GM12875 (cell line): ENCODE data around the gene ST3GAL3.

ENCODE experiments used
- H3K4me3 ChIP-seq: one replicate; pipeline ENCODE4 v1.5.1; 2011; ENCODE audit warnings: low read depth, low read length, control low read depth
- TF ChIP-seq, protein P1 (sequence below): IDR thresholded peaks from 2 replicates; pipeline ENCODE4 v1.5.1; 2011; ENCODE audit warnings: low read depth, mild to moderate bottlenecking, control low read depth, inconsistent platforms, low read length, moderate library complexity, borderline replicate concordance; ENCODE audit not compliant: insufficient read depth

Gene ST3GAL3

DNA sequence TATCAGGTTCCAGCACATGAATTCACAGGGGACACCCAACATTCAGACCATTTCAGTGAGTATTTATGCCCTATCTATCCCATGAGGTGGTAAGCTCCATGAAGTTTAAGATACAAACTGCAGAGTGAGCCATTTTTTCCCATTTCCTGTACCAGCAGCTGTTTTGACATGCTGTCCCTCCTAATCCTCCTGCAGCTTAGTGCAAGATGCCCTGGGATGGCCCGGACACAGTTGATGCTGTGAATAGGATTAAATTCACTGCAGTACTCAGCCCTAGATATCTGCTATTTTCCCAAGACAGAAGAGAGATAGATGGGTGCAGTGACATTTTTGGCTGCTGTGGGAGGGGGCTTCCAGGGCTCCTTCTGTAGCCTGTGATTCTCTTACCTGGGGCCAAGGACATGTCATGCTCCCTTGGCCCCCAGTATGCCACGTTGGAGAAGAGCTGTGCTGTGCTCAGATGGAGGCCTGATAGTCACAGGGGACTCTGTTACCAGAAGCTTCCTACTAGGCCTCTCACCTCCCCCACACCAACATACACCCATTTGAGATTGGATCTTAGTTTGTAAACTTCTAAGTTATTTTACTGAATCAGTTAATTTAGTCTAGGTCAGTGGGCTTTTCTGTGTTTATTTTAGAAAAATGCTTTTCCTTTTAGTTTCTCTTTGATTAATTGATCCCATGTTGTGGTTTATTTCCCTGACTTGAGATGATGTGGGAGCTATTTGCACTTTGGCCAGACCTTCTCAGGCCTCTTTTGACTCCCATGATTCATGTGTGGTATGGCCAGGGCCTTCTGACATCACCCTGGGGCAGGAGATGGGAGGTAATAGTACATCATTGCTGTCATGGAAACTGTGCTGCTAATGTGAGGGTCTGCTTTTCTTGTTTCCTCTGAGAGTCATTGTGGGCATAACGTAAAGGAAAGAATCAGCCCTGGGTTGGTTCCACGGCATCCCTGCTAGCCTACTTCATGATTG, 92.6 kb downstream of the ST3GAL3 start:
- no peak overlapping the region for H3K4me3 ChIP-seq
- TF ChIP-seq, protein P1, sequence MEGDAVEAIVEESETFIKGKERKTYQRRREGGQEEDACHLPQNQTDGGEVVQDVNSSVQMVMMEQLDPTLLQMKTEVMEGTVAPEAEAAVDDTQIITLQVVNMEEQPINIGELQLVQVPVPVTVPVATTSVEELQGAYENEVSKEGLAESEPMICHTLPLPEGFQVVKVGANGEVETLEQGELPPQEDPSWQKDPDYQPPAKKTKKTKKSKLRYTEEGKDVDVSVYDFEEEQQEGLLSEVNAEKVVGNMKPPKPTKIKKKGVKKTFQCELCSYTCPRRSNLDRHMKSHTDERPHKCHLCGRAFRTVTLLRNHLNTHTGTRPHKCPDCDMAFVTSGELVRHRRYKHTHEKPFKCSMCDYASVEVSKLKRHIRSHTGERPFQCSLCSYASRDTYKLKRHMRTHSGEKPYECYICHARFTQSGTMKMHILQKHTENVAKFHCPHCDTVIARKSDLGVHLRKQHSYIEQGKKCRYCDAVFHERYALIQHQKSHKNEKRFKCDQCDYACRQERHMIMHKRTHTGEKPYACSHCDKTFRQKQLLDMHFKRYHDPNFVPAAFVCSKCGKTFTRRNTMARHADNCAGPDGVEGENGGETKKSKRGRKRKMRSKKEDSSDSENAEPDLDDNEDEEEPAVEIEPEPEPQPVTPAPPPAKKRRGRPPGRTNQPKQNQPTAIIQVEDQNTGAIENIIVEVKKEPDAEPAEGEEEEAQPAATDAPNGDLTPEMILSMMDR = no peak

DNA sequence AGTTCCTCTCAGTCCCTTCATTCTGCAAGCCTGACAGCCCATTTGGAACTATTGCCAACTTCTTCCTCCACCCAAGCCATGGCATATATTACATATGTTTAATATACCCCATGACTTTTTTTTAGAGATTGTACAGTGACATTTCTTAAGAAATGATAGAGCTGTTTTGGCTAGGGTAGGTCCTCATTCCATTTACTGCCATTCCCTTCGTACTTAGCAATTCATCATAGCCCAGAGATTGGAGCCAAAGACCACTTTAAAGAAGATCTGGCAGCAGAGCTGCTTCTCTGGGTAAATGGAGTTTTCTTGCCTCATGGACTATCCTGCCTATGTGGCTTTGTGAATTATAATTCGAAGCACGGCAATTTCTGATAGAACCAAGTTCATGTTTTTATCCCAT, 93.4 kb downstream of the ST3GAL3 start:
- TF ChIP-seq, protein P1 = no peak
- H3K4me3 ChIP-seq = no peak overlapping the region

DNA sequence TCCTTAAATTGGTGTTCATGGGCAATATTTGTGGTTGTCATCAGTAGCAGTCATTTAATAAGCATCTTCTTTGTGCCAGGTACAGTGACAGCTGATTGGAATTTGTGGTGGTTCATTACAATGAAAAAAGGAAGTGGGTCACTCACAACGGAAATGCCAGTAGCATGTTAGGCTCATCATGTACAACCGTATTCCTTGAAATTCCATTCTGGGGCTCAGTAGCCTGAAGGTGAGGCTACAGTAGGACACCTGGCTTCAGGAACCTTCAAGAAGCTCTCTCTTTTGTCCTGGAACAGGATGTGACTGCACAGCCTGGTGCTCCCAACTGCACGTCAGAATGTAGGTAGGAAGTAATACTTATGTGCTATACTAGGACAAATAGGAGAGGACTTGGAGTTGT, 93.9 kb downstream of the ST3GAL3 start:
- TF ChIP-seq, protein P1 = no peak
- no peak overlapping the region for H3K4me3 ChIP-seq

DNA sequence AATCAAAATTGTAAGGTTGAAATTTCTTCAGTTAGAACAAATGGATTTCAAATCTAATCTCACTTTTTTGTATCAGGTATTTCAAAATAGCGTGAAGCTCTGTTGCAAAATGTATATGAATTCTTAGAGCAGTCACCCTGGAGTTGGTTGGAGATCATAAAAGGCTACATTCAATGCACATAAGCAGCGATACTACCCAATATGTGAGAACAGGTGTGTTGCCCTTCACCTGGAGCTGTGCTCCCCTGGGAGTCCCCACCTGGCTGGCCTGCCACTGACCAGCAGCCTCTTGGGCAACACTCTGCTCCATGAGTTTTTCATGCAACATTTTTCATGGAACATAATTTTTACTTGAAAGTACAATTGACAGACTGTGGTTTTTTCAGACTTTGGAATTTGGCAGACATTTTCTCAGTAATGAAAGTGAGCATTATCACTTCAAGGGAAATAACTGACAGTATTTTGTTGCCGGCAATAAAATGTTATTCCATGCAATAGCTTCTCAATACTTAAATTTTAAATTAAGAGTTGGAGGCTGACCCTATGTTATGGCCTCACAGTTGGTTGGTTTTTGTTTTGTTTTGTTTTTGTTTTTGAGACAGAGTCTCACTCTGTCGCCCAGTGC, 95.1 kb downstream of the ST3GAL3 start:
- no peak overlapping the region for H3K4me3 ChIP-seq

DNA sequence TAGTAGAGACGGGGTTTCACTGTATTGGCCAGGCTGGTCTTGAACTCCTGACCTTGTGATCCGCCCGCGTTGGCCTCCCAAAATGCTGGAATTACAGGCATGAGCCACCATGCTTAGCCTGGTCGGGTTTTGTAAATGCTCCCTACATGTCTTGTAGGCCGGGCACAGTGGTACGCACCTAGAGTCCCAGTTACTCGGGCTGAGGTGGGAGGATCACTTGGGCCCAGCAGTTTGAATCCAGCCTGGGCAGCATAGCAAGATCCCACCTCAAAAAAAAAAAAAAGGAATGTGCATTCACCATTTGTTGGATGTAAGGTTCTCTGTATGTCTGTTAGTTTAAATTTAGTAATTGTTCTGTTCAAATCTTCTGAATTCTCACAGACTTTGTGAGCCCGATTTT, 95.8 kb downstream of the ST3GAL3 start:
- TF ChIP-seq, protein P1 = no peak
- H3K4me3 ChIP-seq = no peak overlapping the region

More for the DNA sequence above, 95.1 kb downstream of the ST3GAL3 start:
- TF ChIP-seq, protein P1 = no peak

GRCh38 chr1:43803646-43804045, 96.3 kb downstream of the ST3GAL3 start:
- no peak overlapping the region for H3K4me3 ChIP-seq
- TF ChIP-seq, protein P1 = no peak
